ENCODE results near the gene CCNJL.
"Not testable (repeated sequence)": the region's sequence is repeated elsewhere in the genome, so short reads cannot be mapped to it uniquely, and the experiment has no call there.

The CCNJL gene

GRCh38 chr5:160260006-160260775, 52.2 kb downstream of the CCNJL start:
- DNase-seq, result no peak

GRCh38 chr5:160259341-160259740, 53.0 kb downstream of the CCNJL start:
- DNase-seq, result no peak

GRCh38 chr5:160254706-160255105, 57.7 kb downstream of the CCNJL start:
- no peak for DNase-seq

- no peak for DNase-seq
Measured at GRCh38 chr5:160253441-160253840, 58.9 kb downstream of the CCNJL start.

- DNase-seq, result no peak
Measured at GRCh38 chr5:160252916-160253315, 59.4 kb downstream of the CCNJL start.

- no peak for DNase-seq
Measured at GRCh38 chr5:160251406-160252155, 60.8 kb downstream of the CCNJL start.

- no peak for DNase-seq
Measured at GRCh38 chr5:160250826-160251225, 61.5 kb downstream of the CCNJL start.

GRCh38 chr5:160250226-160250625, 62.1 kb downstream of the CCNJL start:
- no peak for DNase-seq

GRCh38 chr5:160249570-160249969, 62.8 kb downstream of the CCNJL start:
- DNase-seq, result not testable (repeated sequence)

GRCh38 chr5:160245506-160246086, 66.8 kb downstream of the CCNJL start:
- DNase-seq, result no peak

GRCh38 chr5:160242145-160242544, 70.2 kb downstream of the CCNJL start:
- no peak for DNase-seq

GRCh38 chr5:160240350-160240749, 72.0 kb downstream of the CCNJL start:
- no peak for DNase-seq

GRCh38 chr5:160237571-160238093, 74.7 kb downstream of the CCNJL start:
- no peak for DNase-seq

GRCh38 chr5:160235731-160236130, 76.6 kb downstream of the CCNJL start:
- DNase-seq, result no peak

- no peak for DNase-seq
Measured at GRCh38 chr5:160233215-160233614, 79.1 kb downstream of the CCNJL start.

GRCh38 chr5:160231783-160232342, 80.5 kb downstream of the CCNJL start:
- DNase-seq, result no peak

- no peak for DNase-seq
Measured at GRCh38 chr5:160230686-160231527, 81.5 kb downstream of the CCNJL start.

- no peak for DNase-seq
Measured at GRCh38 chr5:160229190-160229742, 83.1 kb downstream of the CCNJL start, which contains the start of gene FABP6. Gene FABP6, plus strand, starts transcription at chr5:160229506. Its CDS starts 52 bp downstream, at chr5:160229558.

GRCh38 chr5:160227012-160227411, 85.4 kb downstream of the CCNJL start:
- DNase-seq, result no peak

- no peak for DNase-seq
Measured at GRCh38 chr5:160221082-160221481, 91.3 kb downstream of the CCNJL start.

GRCh38 chr5:160219356-160219755, 93.0 kb downstream of the CCNJL start:
- DNase-seq, result no peak

- DNase-seq, result no peak
Measured at GRCh38 chr5:160213537-160213936, 98.8 kb downstream of the CCNJL start.

All from activated naive CD4-positive, alpha-beta T cell (primary cell).